ENCODE results near the gene AFF3. TPM values are rescaled to one million over a fixed set of nuclear protein-coding genes. Genes with fewer than 3 reads are reported as not detected.

Gene AFF3
- total RNA-seq, 4 donors from 2014 or later = 8.5 to 77.2 (median 27.1) TPM

GRCh38 chr2:100060875-100061274, 81.5 kb downstream of the AFF3 start:
- intact Hi-C loops (cut with DNase I; ENCODE audit: low total_unique reads) = no loop called here
- DNase-seq = no peak
- TF ChIP-seq, protein P1, sequence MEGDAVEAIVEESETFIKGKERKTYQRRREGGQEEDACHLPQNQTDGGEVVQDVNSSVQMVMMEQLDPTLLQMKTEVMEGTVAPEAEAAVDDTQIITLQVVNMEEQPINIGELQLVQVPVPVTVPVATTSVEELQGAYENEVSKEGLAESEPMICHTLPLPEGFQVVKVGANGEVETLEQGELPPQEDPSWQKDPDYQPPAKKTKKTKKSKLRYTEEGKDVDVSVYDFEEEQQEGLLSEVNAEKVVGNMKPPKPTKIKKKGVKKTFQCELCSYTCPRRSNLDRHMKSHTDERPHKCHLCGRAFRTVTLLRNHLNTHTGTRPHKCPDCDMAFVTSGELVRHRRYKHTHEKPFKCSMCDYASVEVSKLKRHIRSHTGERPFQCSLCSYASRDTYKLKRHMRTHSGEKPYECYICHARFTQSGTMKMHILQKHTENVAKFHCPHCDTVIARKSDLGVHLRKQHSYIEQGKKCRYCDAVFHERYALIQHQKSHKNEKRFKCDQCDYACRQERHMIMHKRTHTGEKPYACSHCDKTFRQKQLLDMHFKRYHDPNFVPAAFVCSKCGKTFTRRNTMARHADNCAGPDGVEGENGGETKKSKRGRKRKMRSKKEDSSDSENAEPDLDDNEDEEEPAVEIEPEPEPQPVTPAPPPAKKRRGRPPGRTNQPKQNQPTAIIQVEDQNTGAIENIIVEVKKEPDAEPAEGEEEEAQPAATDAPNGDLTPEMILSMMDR (IDR thresholded peaks at IDR 0.05) = no peak
- TF ChIP-seq POLR2A (IDR thresholded peaks at IDR 0.05) = no peak

DNA sequence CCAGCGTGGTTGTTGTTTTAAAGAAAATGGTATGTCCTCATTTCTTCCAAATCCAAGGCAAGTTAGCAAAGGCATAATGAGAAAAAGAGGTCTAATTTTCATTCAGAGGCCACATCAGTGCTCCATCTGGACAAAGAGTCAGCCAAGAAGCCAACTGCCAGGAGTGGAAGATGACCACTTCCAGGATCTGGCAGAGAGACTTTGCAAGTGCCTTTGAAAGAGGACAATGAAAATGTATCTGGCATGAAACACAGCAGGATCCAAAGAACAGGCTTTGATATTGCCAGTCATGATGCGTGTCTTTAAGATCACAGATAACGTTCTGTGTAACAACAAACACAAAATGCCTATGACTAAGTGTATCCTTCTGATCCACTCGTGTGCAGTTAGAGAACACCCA, 82.8 kb downstream of the AFF3 start:
- peaks cover 0 to 6% of the 10 kb centered on the region in 2 donors for H3K4me1 ChIP-seq
- no peaks in the 10 kb centered on the region for H3K36me3 ChIP-seq
- no peak for DNase-seq
- no peak overlapping the region for H3K27ac ChIP-seq
- TF ChIP-seq, protein P1 (IDR thresholded peaks at IDR 0.05) = no peak
- TF ChIP-seq POLR2A (IDR thresholded peaks at IDR 0.05) = no peak
- intact Hi-C loops (cut with DNase I; ENCODE audit: low total_unique reads) = no loop called here
- H3K9me3 ChIP-seq = no peaks in the 10 kb centered on the region
- no peaks in the 10 kb centered on the region for H3K27me3 ChIP-seq
- no peak overlapping the region for H3K4me3 ChIP-seq

More at GRCh38 chr2:100060875-100061274, 81.5 kb downstream of the AFF3 start:
- peaks cover 0 to 6% of the 10 kb centered on the region in 2 donors for H3K4me1 ChIP-seq
- no peak overlapping the region for H3K4me3 ChIP-seq
- H3K36me3 ChIP-seq = no peaks in the 10 kb centered on the region
- H3K27me3 ChIP-seq = no peaks in the 10 kb centered on the region
- no peak overlapping the region for H3K27ac ChIP-seq
- no peaks in the 10 kb centered on the region for H3K9me3 ChIP-seq

DNA sequence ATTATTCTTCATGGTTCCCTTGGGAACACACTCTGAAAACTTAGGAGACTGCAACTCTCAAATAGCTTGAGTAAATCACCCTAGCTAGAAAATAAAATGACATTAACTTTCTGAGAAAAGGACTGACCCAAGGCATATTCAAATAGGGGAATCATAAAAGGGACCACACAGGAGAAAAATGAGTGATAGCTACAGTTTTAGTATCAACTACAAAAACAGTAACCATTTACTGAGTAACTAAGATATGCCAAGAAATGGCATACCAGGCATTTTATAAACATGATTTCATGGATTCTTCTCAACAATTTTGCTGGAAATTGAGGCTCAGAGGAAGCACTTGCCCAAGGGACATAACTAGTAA, 84.5 kb downstream of the AFF3 start:
- no peaks in the 10 kb centered on the region for H3K36me3 ChIP-seq
- H3K9me3 ChIP-seq = no peaks in the 10 kb centered on the region
- intact Hi-C loops (cut with DNase I; ENCODE audit: low total_unique reads) = no loop called here
- no peak overlapping the region for H3K4me3 ChIP-seq
- H3K27ac ChIP-seq = peak overlapping the region in 1 of 2 donors; percentile 2
- no peak for TF ChIP-seq POLR2A (IDR thresholded peaks at IDR 0.05)
- TF ChIP-seq, protein P1 (IDR thresholded peaks at IDR 0.05) = no peak
- no peak for DNase-seq
- H3K27me3 ChIP-seq = no peaks in the 10 kb centered on the region
- peaks cover 0 to 6% of the 10 kb centered on the region in 2 donors for H3K4me1 ChIP-seq

DNA sequence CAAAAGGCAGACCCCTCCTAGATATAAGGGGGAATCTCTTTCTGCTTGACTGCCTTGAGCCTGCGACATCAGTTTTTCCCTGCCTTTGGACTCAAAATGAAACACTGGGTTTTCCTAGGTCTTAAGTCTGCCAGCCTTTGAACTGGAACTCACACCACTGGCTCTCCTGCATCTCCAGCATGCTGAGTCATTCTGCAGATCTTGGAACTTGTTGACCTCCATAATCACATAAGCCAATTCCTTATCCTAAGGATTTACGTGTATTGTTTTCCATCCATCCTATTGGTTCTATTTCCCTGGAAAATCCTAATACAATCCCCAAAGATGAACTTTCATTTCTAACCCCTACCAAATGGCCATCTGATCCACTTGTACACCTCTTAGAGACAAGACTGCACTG, 88.0 kb downstream of the AFF3 start:
- intact Hi-C loops (cut with DNase I; ENCODE audit: low total_unique reads) = no loop called here
- no peaks in the 10 kb centered on the region for H3K9me3 ChIP-seq
- H3K4me1 ChIP-seq = peaks cover 0 to 6% of the 10 kb centered on the region in 2 donors
- no peak for DNase-seq
- no peaks in the 10 kb centered on the region for H3K27me3 ChIP-seq
- no peak overlapping the region for H3K4me3 ChIP-seq
- no peaks in the 10 kb centered on the region for H3K36me3 ChIP-seq
- TF ChIP-seq POLR2A (IDR thresholded peaks at IDR 0.05) = no peak
- TF ChIP-seq, protein P1 (IDR thresholded peaks at IDR 0.05) = no peak
- H3K27ac ChIP-seq = no peak overlapping the region

- Histone ChIP-seq H3K36me3 (no peaks in the 10 kb centered on the region), H3K27me3 (no peaks in the 10 kb centered on the region), H3K9me3 (no peaks in the 10 kb centered on the region), H3K4me3 (no peak overlapping the region), H3K4me1 (peaks cover 0 to 5% of the 10 kb centered on the region in 2 donors), H3K27ac (no peak overlapping the region)
- no peak for DNase-seq
- intact Hi-C loops (cut with DNase I; ENCODE audit: low total_unique reads) = no loop called here
- TF ChIP-seq POLR2A (IDR thresholded peaks at IDR 0.05) = no peak
- TF ChIP-seq, protein P1 (IDR thresholded peaks at IDR 0.05) = no peak
Measured at GRCh38 chr2:100053087-100053885, 89.1 kb downstream of the AFF3 start.

All from uterus (tissue), 4 donors.